DOHH2 (cell line): Measurements from ENCODE around the gene GPD1.

Source experiments
- CTCF ChIP-seq: fragments of 200-600 bp; sonication (generic); IDR thresholded peaks from one replicate; pipeline ENCODE4 v1.5.1; 2014; ENCODE audit warnings: antibody characterized with exemption, mild to moderate bottlenecking, low read depth, low read length; ENCODE audit not compliant: poor library complexity, severe bottlenecking
- EZH2phosphoT487 ChIP-seq: fragments of 200-600 bp; sonication (generic); IDR thresholded peaks from 2 replicates; pipeline ENCODE4 v1.6.1; 2017; ENCODE audit warnings: borderline replicate concordance, mild to moderate bottlenecking, antibody characterized with exemption, low read length, moderate library complexity, mixed read lengths

- TF ChIP-seq CTCF = no peak
- TF ChIP-seq EZH2phosphoT487 = no peak
These were observed 39.2 kb downstream of the GPD1 start for GRCh38 chr12:50142993-50143392.
